ENCODE data around the gene GRAMD1B. TPM values are rescaled to one million over a fixed set of nuclear protein-coding genes. Genes with fewer than 3 reads are reported as not detected.

Gene GRAMD1B
- total RNA-seq, 1 experiment from 2014 or later, result 1.2 TPM

DNA sequence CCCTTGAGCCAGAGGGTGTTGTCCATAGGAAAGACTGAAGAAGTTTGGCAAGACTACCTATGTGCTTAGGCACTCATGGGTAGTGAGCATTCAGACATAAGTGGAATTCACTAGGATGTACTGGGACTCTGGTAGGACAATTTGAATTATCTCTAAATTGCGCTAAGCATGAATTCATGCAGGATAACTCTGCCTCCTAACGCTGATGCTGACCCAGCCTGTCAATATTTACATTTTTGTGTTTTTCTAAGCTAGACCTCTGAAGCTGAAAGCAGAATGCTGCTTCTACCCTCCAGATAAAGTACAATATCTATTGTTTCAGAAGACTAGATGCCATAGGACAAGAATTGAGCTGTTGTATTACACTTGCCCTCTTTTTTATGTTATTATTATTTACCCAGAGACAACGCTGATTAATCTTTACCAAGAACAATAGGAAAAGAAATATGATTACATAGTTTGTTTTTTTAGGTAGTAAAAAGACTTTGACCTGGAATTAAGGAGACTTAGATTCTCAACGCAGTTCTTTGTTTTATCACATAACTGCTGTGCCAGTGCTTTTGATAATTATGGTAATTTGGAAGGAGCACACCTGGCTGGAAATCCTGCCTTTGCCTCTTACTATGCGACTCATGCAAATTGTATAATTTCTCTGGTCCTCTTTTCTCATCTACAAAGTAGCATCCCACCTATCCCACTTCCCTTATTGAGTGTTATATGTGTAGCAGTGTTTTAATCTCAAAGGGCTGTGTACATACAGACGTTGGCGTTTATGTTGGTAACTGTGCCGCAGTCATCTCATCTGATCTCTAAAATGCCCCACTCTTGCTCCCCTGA, 21.2 kb upstream of the GRAMD1B start:
- intact Hi-C loops (cut with micrococcal nuclease; ENCODE audit: unreplicated experiment), result loop anchor here (5.0 kb wide), 1 partner anchor 38 kb away; no protein-coding TSS in a partner anchor
- no peak overlapping the region for H3K27ac Mint-ChIP-seq (ENCODE audit: unreplicated experiment)
- H3K4me3 Mint-ChIP-seq (ENCODE audit: unreplicated experiment), result no peak overlapping the region
- H3K9me3 ChIP-seq, result no peaks in the 10 kb centered on the region
- no peaks in the 10 kb centered on the region for H3K36me3 ChIP-seq (ENCODE audit: control insufficient read depth, insufficient read depth, low read length)
- peaks cover 7% of the 10 kb centered on the region for H3K27me3 ChIP-seq (replicated peaks; ENCODE audit: control insufficient read depth, insufficient read depth, low read length)
- H3K9me3 Mint-ChIP-seq (ENCODE audit: unreplicated experiment), result no peaks in the 10 kb centered on the region
- no peak overlapping the region for H3K4me3 ChIP-seq (ENCODE audit: low read depth, low read length)
- DNase-seq, result no peak
- ChIA-PET POLR2A (no interaction called here), CTCF (interaction anchor here (0.9 to 4.2 kb wide), 6 partner anchors 25 to 354 kb away, joined by 3 to 170 read pairs (median 8); no protein-coding TSS in a partner anchor)
- peaks cover 20% of the 10 kb centered on the region for H3K27me3 Mint-ChIP-seq (ENCODE audit: insufficient read depth, unreplicated experiment)
- TF ChIP-seq, protein P1, sequence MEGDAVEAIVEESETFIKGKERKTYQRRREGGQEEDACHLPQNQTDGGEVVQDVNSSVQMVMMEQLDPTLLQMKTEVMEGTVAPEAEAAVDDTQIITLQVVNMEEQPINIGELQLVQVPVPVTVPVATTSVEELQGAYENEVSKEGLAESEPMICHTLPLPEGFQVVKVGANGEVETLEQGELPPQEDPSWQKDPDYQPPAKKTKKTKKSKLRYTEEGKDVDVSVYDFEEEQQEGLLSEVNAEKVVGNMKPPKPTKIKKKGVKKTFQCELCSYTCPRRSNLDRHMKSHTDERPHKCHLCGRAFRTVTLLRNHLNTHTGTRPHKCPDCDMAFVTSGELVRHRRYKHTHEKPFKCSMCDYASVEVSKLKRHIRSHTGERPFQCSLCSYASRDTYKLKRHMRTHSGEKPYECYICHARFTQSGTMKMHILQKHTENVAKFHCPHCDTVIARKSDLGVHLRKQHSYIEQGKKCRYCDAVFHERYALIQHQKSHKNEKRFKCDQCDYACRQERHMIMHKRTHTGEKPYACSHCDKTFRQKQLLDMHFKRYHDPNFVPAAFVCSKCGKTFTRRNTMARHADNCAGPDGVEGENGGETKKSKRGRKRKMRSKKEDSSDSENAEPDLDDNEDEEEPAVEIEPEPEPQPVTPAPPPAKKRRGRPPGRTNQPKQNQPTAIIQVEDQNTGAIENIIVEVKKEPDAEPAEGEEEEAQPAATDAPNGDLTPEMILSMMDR (IDR thresholded peaks at IDR 0.05; ENCODE audit: insufficient read depth in 1 of 2, low read depth in 1 of 2, low read length in 1 of 2, severe bottlenecking in 1 of 2, unreplicated experiment in 1 of 2), result no peak
- H3K36me3 Mint-ChIP-seq (ENCODE audit: insufficient read depth, unreplicated experiment), result no peaks in the 10 kb centered on the region
- H3K4me1 Mint-ChIP-seq (ENCODE audit: low read depth, unreplicated experiment), result peaks cover 7% of the 10 kb centered on the region
- peaks cover 16% of the 10 kb centered on the region for H3K4me1 ChIP-seq
- BruUV-seq (replicated peaks), result no TSS peak

DNA sequence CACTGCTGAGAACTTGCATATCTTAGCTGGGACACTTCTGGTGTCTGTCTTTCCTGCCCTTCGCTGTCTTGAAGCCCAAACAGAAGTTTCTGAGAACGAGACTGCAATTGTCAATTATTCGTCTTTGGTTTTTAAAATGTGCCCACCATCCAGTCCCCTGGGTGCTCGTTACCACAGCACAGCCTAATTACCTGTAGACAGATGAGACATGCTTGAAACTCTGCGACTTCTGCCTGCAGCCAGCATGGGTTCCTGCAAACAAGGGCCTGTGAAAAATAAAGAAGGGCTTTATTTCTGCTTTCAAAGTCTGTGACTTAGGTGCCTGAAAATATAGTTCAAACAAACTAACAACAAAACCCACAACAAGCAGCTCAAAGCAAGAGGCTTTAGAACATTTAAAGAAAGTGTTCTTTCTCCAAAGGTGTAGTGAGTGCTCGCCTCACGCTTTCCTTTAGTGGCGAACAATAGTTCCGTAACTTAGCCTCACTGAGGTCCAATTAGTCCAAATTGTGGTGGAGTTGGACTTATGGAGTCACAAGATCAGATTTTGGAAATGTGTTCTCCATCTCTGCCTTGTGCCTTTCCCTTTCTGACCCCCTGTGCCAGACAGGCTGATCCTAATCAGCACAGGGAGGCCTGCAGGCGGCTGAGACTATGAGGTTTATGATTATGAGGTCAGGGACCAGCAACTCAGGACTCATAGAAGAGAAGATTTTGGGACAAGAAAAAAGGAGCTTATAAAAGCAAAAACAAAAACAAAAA, 20.4 kb upstream of the GRAMD1B start:
- no peaks in the 10 kb centered on the region for H3K36me3 Mint-ChIP-seq (ENCODE audit: insufficient read depth, unreplicated experiment)
- H3K4me3 Mint-ChIP-seq (ENCODE audit: unreplicated experiment), result no peak overlapping the region
- Histone ChIP-seq H3K9me3 (no peaks in the 10 kb centered on the region), H3K4me1 (peaks cover 16% of the 10 kb centered on the region), H3K4me3 (ENCODE audit: low read depth, low read length) (no peak overlapping the region), H3K36me3 (ENCODE audit: control insufficient read depth, insufficient read depth, low read length) (no peaks in the 10 kb centered on the region), H3K27me3 (replicated peaks; ENCODE audit: control insufficient read depth, insufficient read depth, low read length) (peaks cover 7% of the 10 kb centered on the region)
- peaks cover 7% of the 10 kb centered on the region for H3K4me1 Mint-ChIP-seq (ENCODE audit: low read depth, unreplicated experiment)
- H3K9me3 Mint-ChIP-seq (ENCODE audit: unreplicated experiment), result no peaks in the 10 kb centered on the region
- no peak overlapping the region for H3K27ac Mint-ChIP-seq (ENCODE audit: unreplicated experiment)
- CTCF ChIA-PET, result interaction anchor here (4.2 kb wide), 1 partner anchor 67 kb away, joined by 170 read pairs; no protein-coding TSS in a partner anchor
- BruUV-seq (replicated peaks), result no TSS peak
- TF ChIP-seq, protein P1 (IDR thresholded peaks at IDR 0.05; ENCODE audit: insufficient read depth in 1 of 2, low read depth in 1 of 2, low read length in 1 of 2, severe bottlenecking in 1 of 2, unreplicated experiment in 1 of 2), result no peak
- H3K27me3 Mint-ChIP-seq (ENCODE audit: insufficient read depth, unreplicated experiment), result peaks cover 15% of the 10 kb centered on the region
- POLR2A ChIA-PET, result interaction anchor here (0.6 kb wide), 1 partner anchor 57 kb away, joined by 3 read pairs; no protein-coding TSS in a partner anchor
- intact Hi-C loops (cut with micrococcal nuclease; ENCODE audit: unreplicated experiment), result loop anchor here (5.0 kb wide), 1 partner anchor 38 kb away; no protein-coding TSS in a partner anchor
- no peak for DNase-seq

DNA sequence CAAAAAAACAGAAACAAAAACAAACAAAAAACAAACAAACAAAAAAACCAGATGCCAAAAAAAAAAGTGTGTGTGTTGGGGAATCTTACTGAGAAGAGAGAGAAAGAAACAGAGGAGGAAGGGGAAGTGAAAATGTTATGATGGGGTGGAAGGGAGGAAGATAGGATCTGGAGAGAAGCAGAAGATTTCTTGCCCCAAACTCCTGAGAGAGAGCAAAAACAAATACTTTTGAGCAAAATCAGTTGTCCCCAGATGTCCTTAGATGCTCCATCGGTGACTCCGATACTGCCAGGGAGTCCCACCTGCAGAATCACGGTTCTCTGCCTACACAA, 19.9 kb upstream of the GRAMD1B start:
- no peaks in the 10 kb centered on the region for H3K9me3 ChIP-seq
- intact Hi-C loops (cut with micrococcal nuclease; ENCODE audit: unreplicated experiment), result no loop called here
- H3K27ac Mint-ChIP-seq (ENCODE audit: unreplicated experiment), result no peak overlapping the region
- H3K4me1 Mint-ChIP-seq (ENCODE audit: low read depth, unreplicated experiment), result peaks cover 7% of the 10 kb centered on the region
- H3K4me3 Mint-ChIP-seq (ENCODE audit: unreplicated experiment), result no peak overlapping the region
- H3K36me3 Mint-ChIP-seq (ENCODE audit: insufficient read depth, unreplicated experiment), result no peaks in the 10 kb centered on the region
- H3K4me1 ChIP-seq, result peaks cover 16% of the 10 kb centered on the region
- no TSS peak for BruUV-seq (replicated peaks)
- H3K27me3 Mint-ChIP-seq (ENCODE audit: insufficient read depth, unreplicated experiment), result peaks cover 11% of the 10 kb centered on the region
- H3K27me3 ChIP-seq (replicated peaks; ENCODE audit: control insufficient read depth, insufficient read depth, low read length), result peaks cover 7% of the 10 kb centered on the region
- CTCF ChIA-PET, result no interaction called here
- H3K9me3 Mint-ChIP-seq (ENCODE audit: unreplicated experiment), result no peaks in the 10 kb centered on the region
- TF ChIP-seq, protein P1 (IDR thresholded peaks at IDR 0.05; ENCODE audit: insufficient read depth in 1 of 2, low read depth in 1 of 2, low read length in 1 of 2, severe bottlenecking in 1 of 2, unreplicated experiment in 1 of 2), result no peak
- POLR2A ChIA-PET, result interaction anchor here (0.6 kb wide), 1 partner anchor 57 kb away, joined by 3 read pairs; no protein-coding TSS in a partner anchor
- no peaks in the 10 kb centered on the region for H3K36me3 ChIP-seq (ENCODE audit: control insufficient read depth, insufficient read depth, low read length)
- H3K4me3 ChIP-seq (ENCODE audit: low read depth, low read length), result no peak overlapping the region
- DNase-seq, result no peak

Measured in Caco-2 (cell line).